HG02943 (cell line): Measurements from ENCODE around the gene EIF4ENIF1.
A peak's percentile ranks its signal among the peaks of the same experiment; 100 is the strongest.
"Not testable (repeated sequence)": the region's sequence is repeated elsewhere in the genome, so short reads cannot be mapped to it uniquely, and the experiment has no call there.

Experiments used
- ATAC-seq: cut with Tn5 transposase; IDR thresholded peaks from one replicate; pipeline ENCODE4 v1.9.1; 2021; ENCODE audit warnings: mild to moderate bottlenecking, low read depth, moderate library complexity; ENCODE audit not compliant: unreplicated experiment

EIF4ENIF1 gene

DNA sequence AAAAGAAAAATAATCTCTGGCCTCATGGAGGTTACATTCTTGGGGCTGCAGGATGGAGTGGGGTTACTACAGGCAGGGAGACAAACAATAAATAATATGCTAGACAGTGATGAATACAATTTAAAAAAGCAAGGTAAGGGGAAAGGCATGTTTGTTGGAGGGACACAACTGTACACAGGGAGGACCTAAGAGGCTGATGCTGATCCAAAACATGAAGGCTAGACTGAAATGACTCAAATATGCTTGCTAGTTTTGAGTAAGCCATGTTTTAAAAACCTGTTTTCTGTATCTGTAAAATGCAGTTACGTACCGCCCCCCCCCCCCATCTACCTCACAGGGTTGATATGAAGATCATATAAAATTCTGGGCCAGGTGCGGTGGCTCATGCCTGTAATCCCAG, 44.0 kb downstream of the EIF4ENIF1 start:
- no peak for ATAC-seq

DNA sequence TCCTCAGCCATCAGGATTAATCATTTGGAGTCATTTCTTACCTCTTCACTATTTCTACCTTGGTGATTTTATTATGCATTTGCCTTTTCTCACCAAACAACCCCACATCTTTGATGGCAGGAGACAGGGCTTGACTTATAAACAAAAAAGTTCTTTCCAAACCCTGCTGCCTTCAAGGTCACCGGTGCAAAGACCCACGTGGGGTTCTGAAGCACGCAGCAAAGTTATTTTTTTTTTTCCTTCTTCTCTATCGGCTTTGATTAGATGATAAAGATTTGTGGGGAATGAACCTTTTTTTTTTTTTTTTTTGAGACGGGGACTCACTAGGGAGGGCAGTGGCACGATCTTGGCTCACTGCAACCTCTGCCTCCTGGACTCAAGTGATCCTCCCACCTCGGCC, 46.1 kb downstream of the EIF4ENIF1 start:
- ATAC-seq: no peak

DNA sequence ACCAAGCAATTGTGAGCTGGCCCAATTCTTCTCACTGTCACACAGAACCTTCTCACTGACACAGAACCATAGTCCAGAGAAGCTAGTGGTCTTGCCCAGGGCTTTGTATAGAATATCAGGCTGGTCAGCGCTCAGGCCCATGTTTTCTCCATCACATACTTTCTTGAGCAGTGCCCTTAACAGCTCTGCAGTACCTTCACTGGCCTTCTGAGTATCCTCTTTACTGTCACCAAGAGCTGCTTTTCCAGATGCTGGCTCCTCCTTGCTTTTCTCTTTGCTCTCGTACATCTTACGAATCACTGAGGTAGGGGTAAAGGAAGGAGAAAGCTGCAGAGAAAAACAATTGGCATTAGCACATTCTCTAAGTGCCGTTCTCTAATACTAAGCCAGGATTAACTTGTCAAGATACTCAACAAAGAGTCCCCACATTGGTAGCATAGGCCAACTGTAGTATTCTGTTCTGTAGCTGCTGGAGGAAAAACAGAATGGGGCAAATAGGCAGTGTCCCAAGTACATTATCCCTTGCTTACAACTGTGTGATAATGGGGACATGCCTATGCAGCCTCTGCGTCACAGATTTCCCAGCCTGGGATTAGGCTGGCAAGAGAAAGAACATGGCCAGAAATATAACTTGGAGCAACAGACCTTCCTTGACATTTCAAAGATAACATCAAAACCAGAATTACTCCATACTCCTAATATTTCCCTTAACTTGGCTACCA, 46.7 kb downstream of the EIF4ENIF1 start:
- ATAC-seq: no peak

DNA sequence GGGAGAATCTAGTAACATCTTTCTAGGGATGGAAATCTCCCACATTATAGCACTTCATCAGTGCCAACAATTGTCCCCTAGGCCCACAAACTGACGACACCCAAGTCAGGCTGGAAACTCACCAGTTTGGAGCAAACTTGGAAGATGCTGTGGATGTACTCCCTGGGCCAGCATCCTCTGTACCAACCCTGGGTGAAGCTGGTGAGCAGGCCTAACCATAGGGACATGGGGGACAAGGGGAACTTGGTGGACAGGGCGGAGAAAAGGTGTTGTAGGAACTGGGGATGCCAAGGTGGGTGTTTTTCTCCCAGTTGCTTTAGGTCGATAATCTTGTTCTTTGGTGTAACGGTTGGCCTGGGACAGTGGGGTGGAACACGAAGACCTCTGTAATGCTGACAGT, 48.0 kb downstream of the EIF4ENIF1 start:
- no peak for ATAC-seq

DNA sequence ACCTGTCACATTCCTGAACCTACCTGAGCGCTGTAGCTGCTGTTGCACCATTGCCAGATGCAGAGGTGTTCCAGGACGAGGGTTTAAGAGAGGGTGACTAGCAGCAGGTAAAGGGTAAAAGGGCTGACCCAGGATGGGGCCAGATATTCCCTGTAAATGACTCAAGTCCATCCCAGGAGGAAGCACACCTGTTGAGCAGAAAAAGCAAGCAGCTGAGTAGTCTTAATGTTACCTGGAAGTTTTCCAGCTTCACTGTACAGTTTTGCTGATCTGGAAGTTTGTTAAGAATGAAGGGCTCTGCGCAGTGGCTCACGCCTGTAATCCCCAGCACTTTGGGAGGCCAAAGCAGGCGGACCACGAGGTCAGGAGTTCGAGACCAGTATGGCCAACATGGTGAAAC, 49.0 kb downstream of the EIF4ENIF1 start:
- no peak for ATAC-seq

DNA sequence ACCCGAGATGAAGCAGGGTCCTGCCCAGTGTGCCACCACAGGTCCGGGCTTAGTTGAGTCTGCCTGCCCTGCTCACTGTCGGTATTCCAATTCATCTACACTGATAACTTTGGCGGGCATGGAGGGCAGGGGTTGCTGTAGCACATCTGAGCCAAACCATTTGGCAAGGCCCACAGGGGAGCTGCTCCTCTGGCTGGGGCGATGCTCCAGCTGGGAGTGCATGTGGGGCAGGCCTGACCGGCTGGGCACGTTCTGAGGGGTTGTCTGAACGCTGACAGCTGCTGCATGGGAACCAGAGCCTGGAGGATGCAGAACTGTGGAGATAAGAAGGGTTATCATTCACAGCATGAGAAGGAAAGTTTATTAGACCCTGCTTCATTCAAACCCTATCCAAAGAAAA, 49.8 kb downstream of the EIF4ENIF1 start:
- ATAC-seq: no peak

DNA sequence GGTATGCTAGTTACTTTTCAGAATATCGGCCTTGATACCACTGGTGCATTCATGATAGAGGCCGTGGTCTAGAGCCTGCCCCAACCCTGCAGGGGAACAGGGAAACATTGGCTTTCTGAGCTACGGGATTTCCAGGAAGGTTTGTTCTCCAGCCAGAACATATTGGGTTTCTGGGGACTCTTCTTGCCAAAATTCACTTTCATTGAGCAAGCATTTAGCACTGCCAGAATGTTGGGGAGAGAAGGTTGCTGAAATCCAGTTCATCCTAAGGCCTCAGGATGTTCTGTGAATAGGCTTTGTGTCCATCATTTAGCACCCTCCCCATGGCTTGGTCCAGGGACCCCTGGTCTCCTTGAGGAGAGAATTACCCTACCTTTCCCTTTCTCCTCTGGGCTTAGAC, 53.5 kb downstream of the EIF4ENIF1 start:
- ATAC-seq: no peak

DNA sequence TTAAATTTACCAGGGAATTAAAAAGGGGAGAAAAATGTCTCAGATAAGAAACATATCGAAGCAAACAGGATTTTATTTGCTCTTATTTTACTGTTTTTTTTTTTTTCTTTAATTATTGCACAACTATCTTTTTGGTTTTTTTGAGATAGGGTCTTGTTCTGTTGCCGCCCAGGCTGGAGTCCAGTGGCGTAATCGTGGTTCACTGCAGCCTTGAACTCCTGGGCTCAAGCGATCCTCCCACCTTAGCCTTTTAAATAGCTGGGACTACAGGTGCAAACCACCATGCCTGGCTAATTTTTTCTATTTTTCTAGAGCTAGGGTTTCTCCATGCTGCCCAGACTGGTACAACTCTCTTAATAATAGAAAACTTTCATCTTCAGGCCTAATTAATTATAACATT, 57.7 kb downstream of the EIF4ENIF1 start:
- no peak for ATAC-seq

DNA sequence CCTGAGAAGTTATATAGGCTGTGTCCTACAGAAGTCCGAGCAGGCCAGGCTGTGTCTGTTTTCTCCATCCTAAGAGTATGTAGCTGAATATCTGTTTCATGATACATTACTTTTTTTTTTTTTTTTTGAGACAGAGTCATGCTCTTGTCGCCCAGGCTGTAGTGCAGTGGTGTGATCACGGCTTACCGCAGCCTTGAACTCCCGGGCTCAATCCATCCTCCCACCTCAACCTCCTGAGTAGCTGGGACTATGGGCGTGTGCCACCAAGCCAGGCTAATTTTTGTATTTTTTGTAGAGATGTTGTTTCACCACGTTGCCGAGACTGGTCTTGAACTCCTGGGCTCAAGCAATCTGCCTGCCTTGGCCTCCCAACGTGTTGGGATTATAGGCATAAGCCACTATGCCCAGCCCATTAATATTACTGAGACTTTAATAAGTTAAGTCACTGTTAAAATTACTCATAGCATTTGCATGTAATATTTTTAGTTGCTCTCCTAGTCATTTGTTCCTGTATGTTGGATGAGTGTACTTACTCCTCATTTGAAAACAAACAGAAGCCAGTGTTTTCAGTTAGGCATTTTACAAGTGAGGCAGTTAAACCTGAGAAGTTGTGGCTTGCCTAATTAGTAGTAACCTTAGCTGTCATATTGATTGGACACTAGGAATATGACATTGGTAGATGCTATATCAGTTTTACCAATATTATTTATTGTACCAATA, 64.2 kb downstream of the EIF4ENIF1 start:
- ATAC-seq: no peak

DNA sequence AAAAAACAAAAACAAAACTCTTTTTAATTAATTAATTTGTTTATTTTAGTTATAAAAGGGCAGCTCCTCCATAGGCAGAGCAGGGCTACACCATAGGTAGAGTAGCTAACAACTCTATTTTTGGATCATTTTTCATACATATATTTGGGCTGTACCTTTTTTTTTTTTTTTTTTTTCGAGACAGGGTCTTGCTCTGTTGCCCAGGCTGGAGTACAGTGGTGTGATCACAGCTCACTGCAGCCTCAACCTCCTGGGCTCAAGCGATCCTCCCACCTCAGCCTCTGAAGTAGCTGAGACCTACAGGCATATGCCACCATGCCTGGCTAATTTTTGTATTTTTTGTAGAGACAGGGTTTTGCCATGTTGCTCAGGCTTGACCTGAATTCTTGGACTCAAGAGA, 87.3 kb downstream of the EIF4ENIF1 start:
- ATAC-seq: not testable (repeated sequence)

DNA sequence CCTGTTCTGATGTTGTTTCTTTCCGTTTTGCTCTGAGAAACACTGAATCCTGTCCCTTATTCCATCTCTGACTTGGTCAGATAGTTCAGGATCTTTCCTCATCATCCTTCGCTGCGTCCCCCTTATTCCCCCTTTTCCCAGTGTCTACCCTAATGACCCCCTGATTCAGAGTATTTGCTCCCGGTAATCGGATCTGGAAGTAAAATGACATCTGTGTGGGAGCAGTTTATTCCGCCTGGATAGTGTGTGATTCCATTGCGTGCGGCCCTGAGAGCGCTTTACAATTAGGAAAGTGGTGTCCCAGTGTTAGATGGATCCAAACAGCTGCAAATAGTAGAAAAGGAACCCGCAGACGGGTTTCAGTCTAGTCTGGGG, 89.6 kb downstream of the EIF4ENIF1 start:
- no peak for ATAC-seq

DNA sequence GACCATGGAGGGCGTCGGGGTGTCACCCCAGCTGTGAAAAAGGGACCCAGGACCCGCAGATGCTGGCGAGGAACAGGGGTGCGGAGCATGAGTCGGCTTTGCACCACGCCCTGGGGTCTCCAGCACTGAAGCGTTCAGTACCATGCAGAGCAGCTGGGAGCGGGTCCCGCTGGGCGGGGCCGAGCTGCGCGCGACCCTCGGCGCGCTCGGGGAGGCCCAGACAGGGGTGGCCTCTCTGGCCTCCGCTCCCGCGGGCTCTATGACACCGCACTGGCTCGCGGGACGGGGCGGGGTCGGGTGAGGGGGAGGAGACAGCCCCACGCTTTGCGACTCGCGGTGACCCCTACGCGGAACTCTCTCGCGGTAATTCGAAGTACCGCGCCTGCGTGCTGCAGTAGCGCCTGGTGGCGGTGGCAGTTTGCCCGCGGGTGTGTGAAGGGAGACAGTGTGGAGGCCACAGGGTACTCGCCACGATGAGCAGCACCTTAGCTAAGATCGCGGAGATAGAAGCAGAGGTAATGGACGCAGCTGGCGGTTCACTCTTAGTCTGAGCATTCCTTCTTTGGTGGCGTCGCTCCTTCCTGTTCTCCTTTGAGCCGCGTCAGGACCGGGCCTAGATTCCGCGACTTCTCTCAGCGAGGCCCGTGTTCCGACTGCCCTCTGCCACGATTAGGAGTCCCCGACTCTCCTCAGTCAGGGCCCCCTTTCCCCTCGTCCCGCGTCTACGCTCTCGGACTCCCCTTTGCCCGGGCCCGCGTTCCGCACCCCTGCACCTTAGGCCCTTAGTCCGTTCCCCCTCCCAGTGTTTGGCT, 90.2 kb downstream of the EIF4ENIF1 start, which contains the start of gene DRG1:
DRG1 (plus strand) TSS at position 394 of the 812 bp plus-strand sequence; CDS start at position 474, 80 bp downstream.
- peak; percentile 87 for ATAC-seq

DNA sequence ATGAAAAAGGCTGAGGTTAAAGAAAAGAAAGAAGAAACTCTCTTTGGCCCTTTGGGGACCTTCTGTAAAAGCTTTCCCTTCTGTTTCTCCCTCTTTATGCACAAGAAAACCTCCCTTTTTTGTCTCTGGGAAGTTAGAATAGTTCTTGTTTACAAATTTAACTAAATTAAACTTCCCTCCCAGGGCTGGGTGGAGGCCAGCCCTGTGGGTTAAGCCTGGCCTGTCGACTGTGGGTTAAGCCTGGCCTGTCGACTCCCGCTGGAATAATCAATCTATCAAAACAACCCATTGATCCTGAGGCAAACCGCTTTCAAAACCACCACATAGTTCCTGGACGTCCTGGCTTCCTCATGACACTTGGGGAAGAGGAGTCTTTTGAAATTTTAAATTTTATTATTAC, 91.4 kb downstream of the EIF4ENIF1 start:
- no peak for ATAC-seq

DNA sequence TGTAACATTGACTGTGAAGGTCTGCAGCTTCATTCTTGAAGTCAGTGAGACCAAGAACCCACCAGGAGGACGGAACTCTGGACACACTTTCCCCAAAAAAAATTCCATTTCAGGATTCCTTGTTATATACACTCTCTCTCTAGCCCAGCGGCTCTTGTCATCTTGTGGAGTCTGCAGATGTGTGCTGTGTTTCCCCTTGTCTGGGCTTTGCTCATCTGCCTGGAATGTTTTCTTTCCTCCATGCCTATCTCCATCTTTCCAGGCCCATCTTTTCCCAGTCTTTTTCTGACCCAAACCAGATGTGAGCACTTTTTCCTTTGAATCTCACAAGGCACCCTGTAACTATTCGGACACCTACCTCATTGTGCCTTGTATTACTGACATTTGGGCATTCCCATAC, 95.3 kb downstream of the EIF4ENIF1 start:
- ATAC-seq: no peak

DNA sequence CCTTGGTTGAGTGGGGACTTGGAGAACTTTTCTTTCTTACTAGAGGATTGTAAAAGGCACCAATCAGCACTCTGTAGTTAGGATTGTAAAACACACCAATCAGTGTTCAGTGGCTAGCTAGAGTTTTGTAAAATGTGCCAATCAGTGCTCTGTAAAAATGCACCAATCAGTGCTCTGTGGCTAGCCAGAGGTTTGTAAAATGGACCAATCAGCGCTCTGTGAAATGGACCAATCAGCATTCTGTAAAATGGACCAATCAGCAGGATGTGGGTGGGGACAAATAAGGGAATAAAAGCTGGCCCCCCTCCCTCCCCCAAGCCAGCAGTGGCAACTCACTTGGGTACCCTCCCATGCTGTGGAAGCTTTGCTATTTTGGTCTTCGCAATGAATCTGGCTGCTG, 95.7 kb downstream of the EIF4ENIF1 start:
- ATAC-seq: no peak
